B cell (primary cell): Measurements from ENCODE around the gene MPHOSPH6.

Experiments
- CTCF ChIP-seq: fragments of 200-600 bp; IDR thresholded peaks from one replicate; pipeline ENCODE4 v1.8.0; 2022; ENCODE audit warnings: antibody characterized with exemption, mild to moderate bottlenecking
- EZH2 ChIP-seq: IDR thresholded peaks from 2 replicates; pipeline ENCODE4 v1.6.1; 2012; ENCODE audit warnings: borderline replicate concordance, low read depth, mild to moderate bottlenecking, moderate library complexity, low read length; ENCODE audit not compliant: insufficient read depth, poor library complexity, severe bottlenecking

DNA sequence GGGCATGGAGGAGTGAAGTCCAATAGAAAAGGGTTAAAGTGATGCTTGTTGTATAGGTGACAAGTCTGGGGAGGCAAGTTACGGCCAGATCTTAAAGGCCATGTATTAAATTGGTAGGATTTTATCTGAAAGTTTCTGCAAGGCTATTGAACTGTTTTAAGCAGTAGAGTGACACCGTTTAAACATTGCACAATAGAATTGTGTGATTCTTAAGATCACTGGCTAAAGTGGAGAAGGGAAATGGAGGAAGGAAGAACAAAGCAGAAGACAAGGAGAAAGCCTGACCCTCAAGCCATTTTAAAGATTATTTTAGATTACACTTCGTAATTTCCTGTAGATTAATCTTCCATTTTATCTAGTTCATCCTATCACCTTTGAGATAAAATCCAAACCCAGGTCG is 5.6 kb upstream of the MPHOSPH6 start:
- TF ChIP-seq EZH2 (no peak), CTCF (no peak)
